ENCODE measurements around the gene TMOD3. TPM values are rescaled to one million over a fixed set of nuclear protein-coding genes. Genes with fewer than 3 reads are reported as not detected.
A peak's percentile ranks its signal among the peaks of the same experiment; 100 is the strongest.

Gene TMOD3
- total RNA-seq, 6 experiments from 2014 or later: 56.4 to 68.8 (median 59.9) TPM

DNA sequence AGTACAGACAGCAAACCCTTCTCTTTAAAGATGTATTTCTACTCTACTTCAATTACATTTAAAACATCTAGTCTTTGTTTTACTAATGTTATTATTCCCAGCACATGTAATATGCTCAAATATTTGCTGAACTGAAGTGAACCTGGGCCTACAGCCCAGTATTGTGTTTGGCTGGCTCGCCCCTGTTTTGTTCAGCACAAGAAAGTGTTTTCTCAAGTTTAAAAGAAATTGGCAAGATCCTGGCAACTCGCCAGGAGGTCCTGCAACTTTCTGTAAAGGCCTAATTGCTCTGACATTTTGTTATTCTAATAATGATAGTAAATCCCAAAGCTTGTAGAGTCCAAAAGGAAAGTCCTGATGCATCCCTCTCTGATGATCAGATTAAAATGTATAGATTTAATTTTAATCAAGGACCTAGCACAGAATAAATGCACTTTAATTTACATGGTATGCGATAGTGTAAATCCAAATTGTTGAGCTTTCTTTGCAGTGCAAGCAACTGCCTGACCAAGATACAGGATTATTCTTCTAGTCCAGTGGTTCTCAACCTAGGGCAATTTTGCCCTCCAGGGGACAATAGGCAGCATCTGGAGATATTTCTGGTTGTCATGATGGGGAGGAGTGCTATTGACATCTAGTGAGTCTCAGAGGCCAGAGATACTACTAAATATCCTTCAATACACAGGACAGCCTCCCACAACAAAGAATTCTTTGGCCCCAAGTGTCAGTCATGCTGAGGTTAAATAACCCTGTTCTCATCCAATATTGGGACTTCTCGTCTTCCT, 35.7 kb upstream of the TMOD3 start:
- DNase-seq: no peak
- Mint-ChIP-seq H3K4me1 (ENCODE audit: low read depth) (peaks cover 18% of the 10 kb centered on the region), H3K27me3 (ENCODE audit: insufficient read depth) (peaks cover 2% of the 10 kb centered on the region; the same call in 1 of the 2 replicates), H3K36me3 (ENCODE audit: low read depth) (peaks cover 5% of the 10 kb centered on the region), H3K4me3 (no peak overlapping the region), H3K9me3 (peaks cover 5% of the 10 kb centered on the region; the same call in 1 of the 2 replicates), H3K27ac (no peak overlapping the region)
- no peak for TF ChIP-seq CTCF (IDR thresholded peaks at IDR 0.05)

DNA sequence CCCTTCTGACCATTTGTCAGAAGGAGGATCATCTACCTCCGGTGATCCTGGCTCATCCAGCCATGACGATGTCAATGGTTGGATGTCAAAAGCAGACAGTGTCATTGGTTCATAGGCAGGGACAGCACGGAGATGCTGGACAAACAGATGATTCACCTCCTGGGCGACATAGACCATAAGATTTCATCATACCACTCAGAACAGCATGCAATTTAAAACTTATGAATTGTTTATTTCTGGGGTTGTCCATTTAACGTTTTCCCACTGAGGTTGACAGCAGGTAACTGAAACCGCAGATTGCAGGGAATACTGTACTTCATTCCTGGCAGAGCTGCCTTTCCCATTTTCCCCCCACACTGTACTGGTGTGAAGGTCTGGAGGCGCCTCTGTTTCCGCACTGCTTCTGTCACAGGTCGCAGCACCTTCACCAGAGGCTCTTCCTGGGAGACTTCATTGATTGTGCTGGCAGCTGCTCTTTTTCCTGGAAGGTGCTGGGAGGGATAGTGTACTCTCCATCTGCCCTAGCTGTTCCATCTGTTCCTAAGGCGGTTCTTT, 32.5 kb upstream of the TMOD3 start:
- peak; percentile 18 for DNase-seq
- H3K36me3 Mint-ChIP-seq (ENCODE audit: low read depth): peaks cover 5% of the 10 kb centered on the region
- H3K27ac Mint-ChIP-seq: no peak overlapping the region
- H3K9me3 Mint-ChIP-seq: peaks cover 4% of the 10 kb centered on the region; the same call in 1 of the 2 replicates
- no peak for TF ChIP-seq CTCF (IDR thresholded peaks at IDR 0.05)
- H3K4me1 Mint-ChIP-seq (ENCODE audit: low read depth): peaks cover 18% of the 10 kb centered on the region
- H3K4me3 Mint-ChIP-seq: no peak overlapping the region
- H3K27me3 Mint-ChIP-seq (ENCODE audit: insufficient read depth): peaks cover 2% of the 10 kb centered on the region; the same call in 1 of the 2 replicates

GRCh38 chr15:51798281-51798680, 31.2 kb upstream of the TMOD3 start:
- no peak for TF ChIP-seq CTCF (IDR thresholded peaks at IDR 0.05)
- no peak for DNase-seq
- H3K27me3 Mint-ChIP-seq (ENCODE audit: insufficient read depth): peaks cover 2% of the 10 kb centered on the region; the same call in 1 of the 2 replicates
- H3K27ac Mint-ChIP-seq: no peak overlapping the region
- peaks cover 18% of the 10 kb centered on the region for H3K4me1 Mint-ChIP-seq (ENCODE audit: low read depth)
- no peak overlapping the region for H3K4me3 Mint-ChIP-seq
- H3K36me3 Mint-ChIP-seq (ENCODE audit: low read depth): no peaks in the 10 kb centered on the region
- no peaks in the 10 kb centered on the region for H3K9me3 Mint-ChIP-seq

GRCh38 chr15:51799282-51800252, 29.9 kb upstream of the TMOD3 start:
- H3K27ac Mint-ChIP-seq: no peak overlapping the region
- no peaks in the 10 kb centered on the region for H3K36me3 Mint-ChIP-seq (ENCODE audit: low read depth)
- peaks cover 24% of the 10 kb centered on the region for H3K4me1 Mint-ChIP-seq (ENCODE audit: low read depth)
- H3K9me3 Mint-ChIP-seq: no peaks in the 10 kb centered on the region
- no peak for TF ChIP-seq CTCF (IDR thresholded peaks at IDR 0.05)
- H3K4me3 Mint-ChIP-seq: no peak overlapping the region
- DNase-seq: no peak
- peaks cover 2% of the 10 kb centered on the region; the same call in 1 of the 2 replicates for H3K27me3 Mint-ChIP-seq (ENCODE audit: insufficient read depth)

DNA sequence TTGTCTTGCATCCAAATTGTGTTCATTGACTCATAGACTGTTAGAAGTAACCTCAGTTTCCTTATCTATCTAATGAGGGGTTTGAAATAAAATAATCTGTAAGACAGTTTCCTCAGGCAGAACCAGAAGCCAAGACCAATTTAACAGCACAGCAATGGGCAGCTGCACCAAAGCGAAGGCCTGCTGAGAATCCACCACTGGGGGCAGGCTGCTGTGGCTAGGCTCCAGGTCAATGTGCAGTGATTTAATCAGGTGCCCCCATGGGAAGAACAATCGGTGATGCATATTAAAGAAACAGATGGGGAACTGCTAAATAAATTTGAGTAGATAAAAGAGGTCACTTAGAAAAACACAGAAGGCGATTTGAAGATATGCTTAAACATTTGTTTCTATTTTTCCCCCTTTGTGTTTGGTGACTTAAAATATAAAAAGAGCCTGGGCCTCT, 28.0 kb upstream of the TMOD3 start:
- Mint-ChIP-seq H3K36me3 (ENCODE audit: low read depth) (no peaks in the 10 kb centered on the region; the same call in 1 of the 2 replicates), H3K9me3 (no peaks in the 10 kb centered on the region), H3K4me1 (ENCODE audit: low read depth) (peaks cover 24% of the 10 kb centered on the region), H3K27ac (no peak overlapping the region), H3K27me3 (ENCODE audit: insufficient read depth) (peaks cover 2% of the 10 kb centered on the region; the same call in 1 of the 2 replicates), H3K4me3 (no peak overlapping the region)
- no peak for DNase-seq
- TF ChIP-seq CTCF (IDR thresholded peaks at IDR 0.05): peak; percentile 75
